ENCODE results near the gene STK11.
"Not testable (repeated sequence)": the region's sequence is repeated elsewhere in the genome, so short reads cannot be mapped to it uniquely, and the experiment has no call there.

Gene STK11

GRCh38 chr19:1177322-1178114, 28.1 kb upstream of the STK11 start:
- peak; percentile 19 for TF ChIP-seq CTCF (conservative IDR thresholded peaks at IDR 0.05; ENCODE audit: low read depth, low read length)
- DNase-seq (ENCODE audit: low read depth): peak; percentile 74
- H3K4me3 ChIP-seq (ENCODE audit: low read length): no peak overlapping the region

- no peak for TF ChIP-seq CTCF (conservative IDR thresholded peaks at IDR 0.05; ENCODE audit: low read depth, low read length)
- H3K4me3 ChIP-seq (ENCODE audit: low read length): no peak overlapping the region
- no peak for DNase-seq (ENCODE audit: low read depth)
Measured at GRCh38 chr19:1181606-1182005, 24.0 kb upstream of the STK11 start.

- no peak overlapping the region for H3K4me3 ChIP-seq (ENCODE audit: low read length)
- no peak for DNase-seq (ENCODE audit: low read depth)
- TF ChIP-seq CTCF (conservative IDR thresholded peaks at IDR 0.05; ENCODE audit: low read depth, low read length): no peak
Measured at GRCh38 chr19:1182068-1182467, 23.5 kb upstream of the STK11 start.

DNA sequence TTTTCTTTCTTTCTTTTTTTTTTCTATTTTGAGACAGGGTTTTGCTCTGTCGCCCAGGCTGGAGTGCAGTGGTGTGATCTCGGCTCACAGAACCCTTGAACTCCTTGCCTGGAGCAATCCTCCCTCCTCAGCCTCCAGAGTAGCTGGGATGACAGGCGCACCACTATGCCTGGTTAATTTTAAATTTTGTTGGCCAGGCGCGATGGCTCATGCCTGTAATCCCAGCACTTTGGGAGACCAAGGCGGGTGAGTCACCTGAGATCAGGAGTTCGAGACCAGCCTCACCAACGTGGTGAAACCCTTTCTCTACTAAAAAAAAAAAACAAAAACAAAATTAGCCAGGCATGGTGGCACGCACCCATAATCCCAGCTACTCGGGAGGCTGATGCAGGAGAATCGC, 22.9 kb upstream of the STK11 start:
- DNase-seq (ENCODE audit: low read depth): no peak
- no peak overlapping the region for H3K4me3 ChIP-seq (ENCODE audit: low read length)
- no peak for TF ChIP-seq CTCF (conservative IDR thresholded peaks at IDR 0.05; ENCODE audit: low read depth, low read length)

DNA sequence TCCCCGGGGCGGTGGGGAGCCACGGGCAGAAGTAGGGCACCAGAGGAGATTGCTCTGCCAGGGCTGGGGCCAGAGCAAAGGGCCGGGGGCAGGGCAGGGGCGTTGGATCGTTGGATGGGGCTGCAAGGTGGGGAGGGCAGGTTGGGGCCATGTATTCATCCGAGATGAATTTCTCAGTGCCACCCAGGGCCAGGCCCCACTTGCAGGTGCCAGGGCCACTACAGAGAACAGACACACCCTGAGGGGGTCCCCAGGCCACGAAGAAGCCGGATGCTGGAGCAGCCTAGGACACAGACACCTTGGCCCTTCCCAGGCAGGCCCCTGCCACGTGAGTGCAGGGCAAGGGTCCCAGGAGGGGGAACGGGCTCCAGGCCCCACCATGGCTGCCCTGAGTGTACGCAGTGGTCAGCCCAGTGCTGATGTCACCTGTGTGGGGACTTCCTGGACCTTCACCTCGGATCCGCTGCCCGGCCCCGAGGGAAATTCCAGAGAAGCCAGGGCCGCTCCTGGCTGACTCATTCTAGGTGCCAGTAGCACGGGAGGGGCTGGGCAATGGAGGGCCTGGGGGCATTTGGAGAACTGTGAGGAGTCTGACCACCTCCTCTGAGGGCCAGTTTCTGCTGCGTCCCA, 21.9 kb upstream of the STK11 start:
- no peak overlapping the region for H3K4me3 ChIP-seq (ENCODE audit: low read length)
- no peak for TF ChIP-seq CTCF (conservative IDR thresholded peaks at IDR 0.05; ENCODE audit: low read depth, low read length)
- DNase-seq (ENCODE audit: low read depth): no peak

DNA sequence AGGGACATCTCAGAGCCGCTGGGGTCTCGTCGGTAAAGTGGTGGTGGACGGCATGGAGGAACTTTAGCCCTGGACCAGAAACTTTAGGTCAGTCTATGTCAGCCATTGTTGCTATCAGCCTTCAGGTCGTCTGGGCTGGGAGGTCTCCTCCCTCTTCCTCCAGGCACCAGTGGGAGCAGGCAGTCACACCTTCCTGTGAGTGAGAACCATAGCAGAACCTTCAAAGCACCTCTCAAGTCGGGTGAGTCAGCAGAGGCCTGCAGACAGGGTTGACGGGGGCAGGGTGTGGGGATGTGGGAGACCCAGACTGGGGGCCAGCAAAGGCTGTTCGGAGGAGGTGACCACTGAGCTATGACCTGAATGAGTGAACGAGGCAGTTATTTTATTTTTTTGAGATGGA, 16.2 kb upstream of the STK11 start:
- H3K4me3 ChIP-seq (ENCODE audit: low read length): no peak overlapping the region
- DNase-seq (ENCODE audit: low read depth): no peak
- TF ChIP-seq CTCF (conservative IDR thresholded peaks at IDR 0.05; ENCODE audit: low read depth, low read length): no peak

GRCh38 chr19:1199531-1199930, 6.0 kb upstream of the STK11 start:
- no peak for DNase-seq (ENCODE audit: low read depth)
- no peak overlapping the region for H3K4me3 ChIP-seq (ENCODE audit: low read length)
- TF ChIP-seq CTCF (conservative IDR thresholded peaks at IDR 0.05; ENCODE audit: low read depth, low read length): no peak

DNA sequence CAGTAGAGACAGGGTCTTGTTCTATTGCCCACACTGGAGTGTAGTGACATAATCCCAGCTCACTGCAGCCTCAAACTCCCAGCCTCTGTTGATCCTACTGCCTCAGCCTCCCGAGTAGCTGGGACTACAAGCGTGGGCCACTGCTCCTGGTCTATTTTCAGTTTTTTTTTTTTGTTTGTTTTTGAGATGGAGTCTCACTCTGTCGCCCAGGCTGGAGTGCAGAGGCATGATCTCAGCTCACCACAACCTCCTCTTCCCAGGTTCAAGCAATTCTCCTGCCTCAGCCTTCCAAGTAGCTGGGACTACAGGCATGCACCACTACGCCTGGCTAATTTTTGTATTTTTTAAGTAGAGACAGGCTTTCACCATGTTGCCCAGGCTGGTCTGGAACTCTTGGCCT, 5.0 kb upstream of the STK11 start:
- not testable (repeated sequence) for DNase-seq (ENCODE audit: low read depth)

More for the DNA sequence above, 5.0 kb upstream of the STK11 start:
- H3K4me3 ChIP-seq (ENCODE audit: low read length): not testable (repeated sequence)
